Spleen (tissue), 7 donors: ENCODE data around the gene SPDEF.

Experiments used
- CTCF ChIP-seq, 11 experiments: fragments of 200-600 bp in 7 of 11; fragments of 450-650 bp in 4 of 11; sonication (generic) in 4 of 11; IDR thresholded peaks in 8 of 11; conservative IDR thresholded peaks in 3 of 11; 1 replicate in 7 of 11; 2 replicates in 4 of 11; pipeline versions ENCODE4 v1.4.0 to v1.8.0; 2016 to 2021; ENCODE audit warnings: antibody characterized with exemption in 11 of 11, inconsistent platforms in 4 of 11, mild to moderate bottlenecking in 1 of 11
- POLR2A ChIP-seq, 3 donors: fragments of 450-650 bp; IDR thresholded peaks; one replicate each; pipeline ENCODE4 v1.5.1; 2017; ENCODE audit warnings: antibody characterized with exemption in 3 of 3, mild to moderate bottlenecking in 1 of 3
- POLR2AphosphoS5 ChIP-seq, 3 donors: sonication (generic); formaldehyde crosslinking; IDR thresholded peaks; one replicate each; pipeline ENCODE4 v1.5.1; 2017; ENCODE audit warnings: antibody characterized with exemption in 3 of 3
- donor health status: DM: no; HTN: no; CAD: no; lungs with moderate emphysema.
- donor health status: DM: no; HTN: no; CAD: no.
- donor health status: DM: no; HTN: no; CAD: no.

- TF ChIP-seq POLR2A (IDR thresholded peaks at IDR 0.05) (no peak), CTCF (IDR thresholded peaks at IDR 0.05 in 8 of 11, conservative IDR thresholded peaks at IDR 0.05 in 3 of 11) (no peak), POLR2AphosphoS5 (IDR thresholded peaks at IDR 0.05) (no peak)
Measured at GRCh38 chr6:34566830-34567546, 10.9 kb upstream of the SPDEF start.
